Endometrium (tissue), 2 donors: Measurements from ENCODE around the gene OR1F1.
"Not testable (repeated sequence)": the region's sequence is repeated elsewhere in the genome, so short reads cannot be mapped to it uniquely, and the experiment has no call there.

Experiments
- FAIRE-seq: peaks from 2 replicates; lab custom pipeline; 2012; peaks lifted over from hg19 to GRCh38; lab: Jason Lieb, UNC
- donor health status: control.
- donor health status: control.

OR1F1 gene

DNA sequence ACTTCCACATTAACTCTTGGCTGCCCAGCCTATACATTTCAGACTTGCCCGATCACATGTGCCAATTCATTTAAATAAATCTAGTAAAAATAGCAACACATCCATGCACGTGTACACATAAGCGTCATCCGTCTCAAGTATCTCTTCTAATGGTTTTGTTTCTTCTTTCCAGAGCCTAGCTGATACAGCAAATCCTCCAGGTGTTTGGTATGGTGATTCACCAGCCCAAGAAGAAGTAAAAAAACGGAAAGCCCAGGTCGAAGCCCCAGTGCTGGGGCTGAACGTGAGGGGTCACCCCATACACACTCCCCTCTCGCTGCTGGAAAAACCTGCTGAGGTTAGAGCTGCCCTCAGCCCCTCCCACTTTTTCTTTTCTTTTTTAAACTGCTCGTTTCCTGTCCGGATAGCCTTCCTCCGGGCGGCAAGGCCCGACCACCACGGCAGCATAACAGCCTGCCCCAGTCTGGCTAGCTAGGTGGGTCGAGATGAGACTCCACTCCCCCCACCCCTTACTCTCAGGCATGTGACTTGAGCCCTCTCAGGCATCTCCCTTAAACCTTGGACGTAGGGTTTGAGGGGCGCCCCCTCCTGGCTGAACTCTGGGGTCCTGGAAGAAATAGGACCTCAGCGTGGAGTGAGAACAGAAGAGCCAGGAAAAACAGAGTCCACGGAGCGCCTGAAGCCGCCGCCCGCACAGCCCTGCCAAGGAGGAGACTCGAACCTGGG lies 13.9 kb upstream of the OR1F1 start:
- FAIRE-seq: no peak

GRCh38 chr16:3174618-3175148 lies 13.3 kb upstream of the OR1F1 start:
- no peak for FAIRE-seq

DNA sequence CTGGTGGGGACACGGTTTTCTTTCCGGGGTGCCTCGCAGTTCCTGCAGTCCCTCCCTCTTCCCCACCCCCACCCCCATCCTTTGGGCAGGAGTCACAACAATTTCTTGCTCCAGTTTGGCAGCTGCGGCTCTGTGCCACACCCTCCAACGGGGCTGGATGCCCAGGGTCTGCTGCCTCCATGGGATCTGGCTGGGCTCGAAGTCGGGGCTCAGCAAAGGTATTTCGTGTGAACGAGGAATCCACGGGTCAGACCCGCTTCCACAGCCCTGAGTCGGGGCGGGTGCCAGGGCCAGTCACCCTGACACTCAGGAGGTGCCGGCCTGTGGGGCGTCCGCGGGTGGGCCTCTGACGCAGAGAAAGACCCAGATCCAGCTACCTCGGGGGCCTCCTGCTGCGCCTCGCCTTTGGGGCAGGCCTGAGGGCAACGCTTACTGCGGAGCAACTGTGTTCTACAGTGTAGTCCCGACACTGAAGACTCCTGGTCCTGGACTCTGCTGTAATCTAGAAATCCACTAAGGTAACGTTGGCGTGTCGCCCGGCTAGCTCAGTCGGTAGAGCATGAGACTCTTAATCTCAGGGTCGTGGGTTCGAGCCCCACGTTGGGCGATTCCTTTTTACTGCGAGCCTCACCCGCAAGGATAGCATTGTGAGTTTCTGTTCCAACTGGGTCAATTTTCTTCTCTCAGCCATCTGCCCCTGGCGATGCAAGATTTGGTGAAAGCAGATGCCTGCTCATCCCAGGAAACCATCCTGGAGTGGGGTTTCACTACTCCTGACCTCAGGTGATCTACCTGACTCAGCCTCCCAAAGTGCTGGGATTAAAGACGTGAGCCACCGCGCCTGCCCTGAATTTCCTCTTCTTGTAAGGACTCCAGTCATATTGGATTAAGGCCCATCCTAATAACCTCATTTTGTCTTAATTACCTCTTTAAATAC lies 12.6 kb upstream of the OR1F1 start:
- no peak for FAIRE-seq

DNA sequence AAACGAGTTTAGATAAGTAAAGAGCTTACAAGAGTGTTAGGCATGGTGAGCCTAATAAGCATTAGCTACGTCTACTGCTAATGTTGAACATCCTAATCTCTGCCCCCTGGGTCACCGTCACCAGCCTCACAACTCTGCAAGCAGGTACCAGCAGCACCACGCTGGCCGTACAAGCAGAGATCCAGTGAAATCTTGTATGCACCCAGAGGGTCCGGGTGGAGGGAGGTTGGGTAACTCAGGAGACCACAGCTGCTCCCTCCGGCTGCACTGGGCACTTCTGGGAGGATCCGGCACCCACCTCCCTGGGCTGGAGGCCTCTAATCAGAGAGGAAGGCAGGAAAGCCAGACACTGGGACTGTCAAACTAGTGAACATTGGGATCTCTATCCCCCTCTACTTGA lies 8.4 kb upstream of the OR1F1 start:
- FAIRE-seq: no peak

DNA sequence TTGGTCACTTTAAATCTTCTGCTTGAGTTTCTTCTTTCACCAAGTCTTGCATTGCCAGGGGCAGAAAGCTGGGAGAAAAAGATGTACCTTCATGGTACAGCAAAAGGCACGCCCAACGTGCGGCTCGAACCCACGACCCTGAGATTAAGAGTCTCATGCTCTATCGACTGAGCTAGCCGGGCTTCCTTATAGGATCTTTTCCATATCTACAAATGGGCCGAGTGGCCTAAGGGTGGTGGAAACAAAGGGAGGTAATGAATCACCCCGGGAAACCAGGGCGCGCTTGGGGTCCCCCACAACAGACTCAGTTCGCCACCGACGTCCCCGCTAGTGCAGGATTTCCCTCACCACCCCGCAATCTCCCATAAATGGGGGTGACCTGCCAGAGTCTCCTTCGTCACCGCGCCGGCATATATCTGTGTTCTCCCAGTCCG lies 7.5 kb upstream of the OR1F1 start:
- FAIRE-seq: no peak

GRCh38 chr16:3182293-3182607 lies 5.8 kb upstream of the OR1F1 start:
- FAIRE-seq: not testable (repeated sequence)

DNA sequence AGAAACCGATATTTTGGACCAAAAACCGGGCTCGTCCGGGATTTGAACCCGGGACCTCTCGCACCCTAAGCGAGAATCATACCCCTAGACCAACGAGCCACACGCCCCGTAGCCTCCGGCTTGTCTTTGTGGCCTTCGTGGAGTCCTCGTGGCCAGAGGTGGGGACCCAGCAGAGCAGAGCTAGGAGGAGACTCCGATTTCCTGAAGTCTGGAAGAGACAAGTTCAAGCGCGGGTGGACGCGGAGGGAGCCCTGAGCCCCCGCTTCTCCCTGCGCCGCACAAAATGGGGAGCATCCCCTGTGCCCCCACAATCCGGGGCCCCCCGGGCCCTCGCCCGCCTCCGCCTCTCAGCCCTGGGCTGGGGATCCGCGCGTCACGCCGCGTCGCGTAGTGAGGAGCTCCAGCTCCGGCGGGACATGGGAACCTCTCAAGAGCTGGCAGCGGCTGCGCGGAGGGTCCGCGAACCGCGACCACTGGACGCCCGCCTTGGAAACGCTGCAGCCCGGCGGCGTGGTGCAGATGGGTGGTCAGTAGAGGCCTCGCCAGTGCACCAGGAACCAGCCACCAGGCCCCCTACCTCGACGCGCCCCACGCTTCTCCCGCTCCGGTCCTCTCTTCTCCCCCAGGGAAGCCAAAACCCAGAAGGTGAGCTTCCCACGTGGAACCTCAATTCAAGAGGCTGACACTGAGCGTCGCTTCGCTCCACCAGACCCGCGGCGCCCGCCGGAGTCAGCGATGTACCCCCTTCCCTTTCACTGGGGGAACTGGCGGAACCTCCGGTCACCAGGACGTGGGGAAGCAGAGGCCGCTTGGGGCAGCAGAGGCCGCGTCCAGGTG lies 5.2 kb upstream of the OR1F1 start:
- FAIRE-seq: no peak

DNA sequence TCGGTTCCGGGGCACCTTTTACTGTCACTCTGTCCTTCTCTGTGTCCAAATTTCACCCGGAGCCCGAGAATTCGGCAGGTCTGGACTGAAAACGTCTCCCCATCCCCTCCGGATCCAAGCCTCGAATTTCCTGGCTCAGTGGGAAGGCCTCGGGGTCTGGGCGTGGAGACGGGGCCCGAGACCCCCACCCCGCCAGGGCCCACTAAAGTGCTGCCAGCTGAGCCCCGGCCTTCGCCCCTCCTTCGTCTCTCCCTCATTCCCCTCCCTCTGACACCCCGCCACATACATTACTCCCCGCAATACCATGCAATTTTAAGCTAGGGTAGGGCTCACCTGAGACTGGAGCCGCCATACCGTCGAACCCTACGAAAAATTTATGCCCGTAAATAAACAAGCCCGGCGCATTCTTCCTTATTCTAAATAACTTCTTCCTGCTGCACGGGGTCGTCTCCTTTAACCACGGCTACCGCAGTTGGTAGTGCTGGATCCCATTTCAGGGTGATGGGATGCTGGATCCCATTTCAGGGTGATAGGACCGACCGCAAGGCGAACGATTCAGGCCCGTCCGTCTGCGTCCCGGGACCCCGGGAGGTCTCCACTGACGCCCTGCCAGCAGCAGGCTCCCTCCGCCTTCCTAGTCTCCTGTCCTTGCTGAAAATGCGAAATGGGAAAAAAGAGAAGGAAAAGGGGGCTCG lies 4.4 kb upstream of the OR1F1 start:
- FAIRE-seq: no peak

DNA sequence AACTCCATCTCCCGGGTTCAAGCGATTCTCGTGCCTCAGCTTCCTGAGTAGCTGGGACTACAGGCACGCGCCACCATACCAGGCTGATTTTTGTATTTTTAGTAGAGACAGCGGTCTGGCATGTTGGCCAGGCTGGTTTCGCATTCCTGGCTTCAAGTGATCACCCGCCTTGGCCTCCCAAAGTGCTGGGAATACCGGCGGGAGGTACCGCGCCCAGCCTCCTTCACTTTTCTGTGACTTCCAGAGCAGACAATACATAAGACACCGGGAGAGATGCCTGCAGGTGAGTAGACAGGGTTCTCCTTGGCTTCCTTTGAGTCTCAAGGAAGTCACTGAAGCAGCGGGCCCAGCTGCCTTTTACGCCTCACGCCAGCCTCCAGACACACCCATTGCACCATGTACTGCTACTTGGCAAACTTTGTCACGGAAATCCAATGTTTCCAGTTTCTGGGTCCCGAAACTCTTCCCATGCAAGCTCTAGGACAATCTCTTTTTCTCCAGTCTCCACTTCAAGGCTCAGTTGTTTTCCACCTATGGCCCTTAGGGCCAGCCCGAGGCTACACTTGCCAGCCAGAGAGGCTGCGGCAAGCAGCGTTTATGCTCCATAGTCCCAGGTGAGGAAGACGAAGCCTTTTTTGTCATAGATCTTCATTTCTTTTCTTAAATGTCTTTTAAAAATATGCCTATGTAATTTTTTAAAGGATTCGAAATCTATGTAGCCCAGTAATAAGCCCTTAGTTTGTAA lies 886 bp upstream of the OR1F1 start:
- FAIRE-seq: no peak

DNA sequence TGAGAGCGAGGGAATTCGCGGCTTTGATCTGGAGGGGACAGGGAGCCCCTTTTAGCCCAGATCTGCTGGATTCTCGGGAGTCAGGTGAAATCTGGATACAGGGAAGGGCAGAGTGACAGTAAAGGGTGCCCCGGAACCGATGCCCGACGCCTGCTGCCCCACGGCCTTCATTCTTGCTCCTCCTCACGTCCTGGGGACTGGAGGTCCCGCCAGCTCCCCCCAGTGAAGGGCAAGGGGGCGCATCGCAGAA lies 596 bp downstream of the OR1F1 start:
- no peak for FAIRE-seq

DNA sequence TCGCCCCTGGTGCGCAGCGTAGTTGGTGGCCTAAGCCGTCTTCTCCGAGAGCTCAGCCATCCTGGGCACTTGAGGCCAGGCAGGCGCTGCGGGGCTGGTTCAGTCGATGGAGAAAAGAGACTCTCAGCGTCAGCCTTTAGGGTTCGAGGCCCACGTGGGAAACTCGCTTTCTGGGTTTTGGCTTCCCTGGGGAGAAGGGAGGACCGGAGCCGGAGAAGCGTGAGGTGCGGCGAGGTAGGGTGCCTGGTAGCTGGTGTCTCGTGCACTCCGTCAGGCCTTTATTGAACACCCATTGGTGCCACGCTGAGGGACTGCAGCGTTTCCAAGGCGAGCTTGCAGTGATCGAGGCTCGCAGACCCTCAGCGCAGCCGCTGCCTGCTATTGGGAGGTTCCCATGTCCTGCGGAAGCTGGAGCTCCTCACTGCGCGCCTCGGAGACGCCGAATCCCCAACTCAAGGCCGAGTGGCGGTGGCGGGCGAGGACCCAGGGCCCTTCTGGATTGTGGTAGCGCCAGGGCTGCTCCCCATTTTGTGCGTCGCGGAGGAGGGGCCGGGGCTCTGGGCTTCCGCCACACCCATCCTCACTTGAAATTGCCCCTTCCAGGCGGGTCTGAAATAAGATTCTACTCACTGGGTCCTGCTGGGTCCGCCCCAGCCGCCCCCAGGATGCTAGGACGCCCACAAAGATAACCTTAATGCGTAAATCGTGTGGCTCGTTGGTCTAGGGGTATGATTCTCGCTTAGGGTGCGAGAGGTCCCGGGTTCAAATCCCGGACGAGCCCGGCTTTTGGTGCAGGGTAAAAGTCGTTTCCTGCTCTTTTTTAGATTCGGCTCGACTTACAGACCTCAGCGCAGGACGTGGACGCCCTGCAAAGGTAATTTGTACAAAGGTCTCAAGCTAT lies 1.2 kb downstream of the OR1F1 start:
- no peak for FAIRE-seq

DNA sequence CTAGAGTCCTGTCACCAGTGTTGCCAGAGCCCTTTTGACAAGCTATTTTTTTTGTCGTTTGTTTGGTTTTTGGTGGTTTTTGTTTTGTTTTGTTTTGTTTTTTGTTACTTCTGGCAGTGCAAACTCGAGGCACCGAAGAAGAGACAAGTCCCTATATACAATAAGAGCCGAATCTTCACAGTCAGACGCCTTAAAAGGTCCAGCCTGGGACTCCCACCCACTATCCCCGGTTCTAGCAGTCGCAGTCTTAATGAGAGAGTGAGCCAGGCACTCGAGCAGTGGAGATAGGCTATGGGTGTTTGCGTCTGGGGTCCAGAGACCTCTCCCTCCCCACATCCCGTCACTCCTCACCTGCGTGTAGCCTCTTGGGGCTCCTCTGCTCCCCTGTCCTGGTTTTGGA lies 1.9 kb downstream of the OR1F1 start:
- FAIRE-seq: no peak

- FAIRE-seq: no peak
Observed at GRCh38 chr16:3190949-3191353, 2.9 kb downstream of the OR1F1 start.

- FAIRE-seq: no peak
Observed at GRCh38 chr16:3192476-3193019, 4.5 kb downstream of the OR1F1 start.

GRCh38 chr16:3193221-3194212 lies 5.5 kb downstream of the OR1F1 start:
- no peak for FAIRE-seq

DNA sequence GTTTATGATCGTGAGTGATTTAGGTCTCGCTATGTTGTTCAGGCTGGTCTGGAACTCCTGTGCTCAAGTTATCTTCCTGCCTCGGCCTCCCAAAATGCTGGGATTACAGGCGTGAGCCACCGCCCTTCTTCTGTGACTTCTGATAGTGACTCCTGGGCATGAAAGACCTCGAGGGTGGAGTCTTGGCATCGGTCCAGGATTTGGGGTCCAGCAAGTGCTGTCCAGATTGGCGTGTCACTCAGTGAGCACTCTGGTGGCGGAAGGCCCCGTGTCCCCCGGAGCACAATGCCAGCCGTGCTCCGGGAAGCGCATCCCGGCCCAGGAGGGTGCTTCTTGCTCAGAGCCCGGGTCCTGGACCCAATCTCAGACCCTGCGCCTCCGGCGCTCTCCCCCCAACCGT lies 6.8 kb downstream of the OR1F1 start:
- FAIRE-seq: no peak

- no peak for FAIRE-seq
Observed at GRCh38 chr16:3195975-3196374, 8.0 kb downstream of the OR1F1 start.

DNA sequence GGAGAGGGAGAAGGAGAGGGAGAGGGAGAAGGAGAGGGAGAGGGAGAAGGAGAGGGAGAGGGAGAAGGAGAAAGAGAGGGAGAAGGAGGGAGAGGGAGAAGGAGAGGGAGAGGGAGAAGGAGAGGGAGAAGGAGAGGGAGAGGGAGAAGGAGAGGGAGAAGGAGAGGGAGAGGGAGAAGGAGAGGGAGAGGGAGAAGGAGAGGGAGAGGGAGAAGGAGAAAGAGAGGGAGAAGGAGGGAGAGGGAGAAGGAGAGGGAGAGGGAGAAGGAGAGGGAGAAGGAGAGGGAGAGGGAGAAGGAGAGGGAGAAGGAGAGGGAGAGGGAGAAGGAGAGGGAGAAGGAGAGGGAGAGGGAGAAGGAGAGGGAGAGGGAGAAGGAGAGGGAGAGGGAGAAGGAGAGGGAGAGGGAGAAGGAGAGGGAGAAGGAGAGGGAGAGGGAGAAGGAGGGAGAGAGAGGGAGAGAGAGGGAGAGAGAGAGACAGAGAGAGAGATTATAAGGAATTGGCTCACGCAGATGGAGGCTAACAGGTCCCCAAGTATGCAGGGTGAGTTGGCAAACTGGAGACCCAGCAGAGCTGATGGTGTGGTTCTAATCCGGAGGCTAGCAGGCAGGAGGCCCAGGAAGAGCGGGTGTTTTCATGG lies 9.8 kb downstream of the OR1F1 start:
- not testable (repeated sequence) for FAIRE-seq
